ENCODE measurements around the gene TOR1AIP1. TPM values are rescaled to one million over a fixed set of nuclear protein-coding genes. Genes with fewer than 3 reads are reported as not detected.
"Not testable (repeated sequence)": the region's sequence is repeated elsewhere in the genome, so short reads cannot be mapped to it uniquely, and the experiment has no call there.

Gene TOR1AIP1
- total RNA-seq: 95.2 TPM

- peak; percentile 99 for DNase-seq
Measured at GRCh38 chr1:179882253-179883039, at the start of gene TOR1AIP1. TSS of gene TOR1AIP1 (plus strand) at chr1:179882285. CDS start at chr1:179882503, 218 bp downstream.

GRCh38 chr1:179836686-179837445 is 45.2 kb upstream of the TOR1AIP1 start:
- not testable (repeated sequence) for DNase-seq

- no peak for DNase-seq
Measured at GRCh38 chr1:179840107-179840506, 42.0 kb upstream of the TOR1AIP1 start.

- DNase-seq: no peak
Measured at GRCh38 chr1:179848233-179848632, 33.9 kb upstream of the TOR1AIP1 start.

- DNase-seq: no peak
Measured at GRCh38 chr1:179853102-179853501, 29.0 kb upstream of the TOR1AIP1 start.

GRCh38 chr1:179855831-179856230 is 26.3 kb upstream of the TOR1AIP1 start:
- not testable (repeated sequence) for DNase-seq

- no peak for DNase-seq
Measured at GRCh38 chr1:179856296-179856695, 25.8 kb upstream of the TOR1AIP1 start.

GRCh38 chr1:179857009-179857408 is 25.1 kb upstream of the TOR1AIP1 start:
- no peak for DNase-seq

GRCh38 chr1:179860652-179861051 is 21.4 kb upstream of the TOR1AIP1 start:
- DNase-seq: no peak

- no peak for DNase-seq
Measured at GRCh38 chr1:179865377-179865776, 16.7 kb upstream of the TOR1AIP1 start.

- no peak for DNase-seq
Measured at GRCh38 chr1:179866616-179867015, 15.5 kb upstream of the TOR1AIP1 start.

- peak; percentile 68 for DNase-seq
Measured at GRCh38 chr1:179867493-179868330, 14.4 kb upstream of the TOR1AIP1 start.

GRCh38 chr1:179870870-179871269 is 11.2 kb upstream of the TOR1AIP1 start:
- DNase-seq: peak; percentile 19

- DNase-seq: peak; percentile 23
Measured at GRCh38 chr1:179871940-179872339, 10.1 kb upstream of the TOR1AIP1 start.

- no peak for DNase-seq
Measured at GRCh38 chr1:179872558-179872957, 9.5 kb upstream of the TOR1AIP1 start.

GRCh38 chr1:179873438-179873851 is 8.6 kb upstream of the TOR1AIP1 start:
- no peak for DNase-seq

- DNase-seq: no peak
Measured at GRCh38 chr1:179875596-179876299, 6.3 kb upstream of the TOR1AIP1 start.

GRCh38 chr1:179876300-179876715 is 5.8 kb upstream of the TOR1AIP1 start:
- peak; percentile 14 for DNase-seq

- DNase-seq: peak; percentile 95
Measured at GRCh38 chr1:179877586-179878265, 4.4 kb upstream of the TOR1AIP1 start, which contains the start of gene TOR1AIP2. TSS of gene TOR1AIP2 (minus strand) at chr1:179877803. CDS start at chr1:179852665, 25,138 bp downstream.

- DNase-seq: no peak
Measured at GRCh38 chr1:179879797-179880196, 2.3 kb upstream of the TOR1AIP1 start.

- DNase-seq: peak; percentile 97
Measured at GRCh38 chr1:179881642-179882252, 338 bp upstream of the TOR1AIP1 start.
